KOPT-K1 (cell line): ENCODE measurements around the gene GPR152.
A peak's percentile ranks its signal among the peaks of the same experiment; 100 is the strongest.
"Not testable (repeated sequence)": the region's sequence is repeated elsewhere in the genome, so short reads cannot be mapped to it uniquely, and the experiment has no call there.

Experiments
- H3K27ac ChIP-seq: fragments of 200-600 bp; sonication (generic); 2 replicates; pipeline ENCODE4 v1.5.1; 2016; ENCODE audit warnings: antibody characterized with exemption, mild to moderate bottlenecking, low read depth, low read length; ENCODE audit not compliant: poor library complexity, severe bottlenecking
- H3K36me3 ChIP-seq: fragments of 200-600 bp; sonication (generic); 2 replicates; pipeline ENCODE4 v1.5.1; 2017; ENCODE audit warnings: antibody characterized with exemption, mild to moderate bottlenecking, low read length, moderate library complexity; ENCODE audit not compliant: insufficient read depth
- H3K9me3 ChIP-seq: fragments of 200-600 bp; sonication (generic); 2 replicates; pipeline ENCODE4 v1.5.1; 2017; ENCODE audit warnings: antibody characterized with exemption, low read length, mild to moderate bottlenecking; ENCODE audit not compliant: insufficient read depth, poor library complexity, severe bottlenecking

The GPR152 gene

DNA sequence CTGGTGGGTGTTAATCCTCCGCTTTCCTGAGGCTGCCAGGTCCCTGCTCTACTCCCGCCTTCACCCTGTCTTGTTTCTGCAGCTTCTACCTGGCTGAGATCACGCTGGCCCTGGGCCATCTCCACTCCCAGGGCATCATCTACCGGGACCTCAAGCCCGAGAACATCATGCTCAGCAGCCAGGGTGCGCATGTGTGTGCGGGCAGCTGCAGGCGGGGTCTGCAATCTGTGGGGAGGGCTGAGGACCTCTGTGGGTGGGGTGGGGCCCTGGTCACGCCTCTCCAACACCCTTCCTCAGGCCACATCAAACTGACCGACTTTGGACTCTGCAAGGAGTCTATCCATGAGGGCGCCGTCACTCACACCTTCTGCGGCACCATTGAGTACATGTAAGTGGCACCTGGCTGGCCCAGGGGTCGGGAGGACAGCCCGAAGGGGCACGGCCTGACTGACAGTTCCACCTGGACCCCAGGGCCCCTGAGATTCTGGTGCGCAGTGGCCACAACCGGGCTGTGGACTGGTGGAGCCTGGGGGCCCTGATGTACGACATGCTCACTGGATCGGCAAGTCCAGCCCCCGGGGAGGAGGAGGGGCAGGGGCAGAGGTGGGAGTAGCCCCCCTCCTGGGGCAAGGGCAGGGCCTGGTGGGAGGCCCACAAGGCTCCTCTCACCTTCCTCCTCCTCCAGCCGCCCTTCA is 19.7 kb downstream of the GPR152 start:
- H3K27ac ChIP-seq = peak overlapping the region; percentile 11
- peaks cover 69% of the 10 kb centered on the region for H3K36me3 ChIP-seq
- H3K9me3 ChIP-seq = no peaks in the 10 kb centered on the region

GRCh38 chr11:67431346-67432249 is 20.9 kb downstream of the GPR152 start:
- no peak overlapping the region for H3K27ac ChIP-seq
- no peaks in the 10 kb centered on the region for H3K9me3 ChIP-seq
- peaks cover 69% of the 10 kb centered on the region for H3K36me3 ChIP-seq

- Histone ChIP-seq H3K9me3 (no peaks in the 10 kb centered on the region), H3K27ac (no peak overlapping the region), H3K36me3 (peaks cover 52% of the 10 kb centered on the region)
These were observed 22.8 kb downstream of the GPR152 start for GRCh38 chr11:67429722-67430121.

GRCh38 chr11:67429038-67429668 is 23.4 kb downstream of the GPR152 start:
- Histone ChIP-seq H3K9me3 (no peaks in the 10 kb centered on the region), H3K36me3 (peaks cover 46% of the 10 kb centered on the region), H3K27ac (peak overlapping the region; percentile 83)

GRCh38 chr11:67428052-67429001 is 24.2 kb downstream of the GPR152 start, which contains the start of gene RPS6KB2:
Gene RPS6KB2 (plus strand): TSS chr11:67428494. CDS start chr11:67428546, 52 bp downstream.
- Histone ChIP-seq H3K9me3 (no peaks in the 10 kb centered on the region), H3K36me3 (peaks cover 38% of the 10 kb centered on the region), H3K27ac (peak within 1 kb of the TSS; percentile 83)

- H3K9me3 ChIP-seq = not testable (repeated sequence)
- H3K27ac ChIP-seq = peak overlapping the region; percentile 83
- H3K36me3 ChIP-seq = peaks cover 29% of the 10 kb centered on the region
These were observed 25.1 kb downstream of the GPR152 start for GRCh38 chr11:67427364-67427859.

GRCh38 chr11:67423891-67424613 is 28.5 kb downstream of the GPR152 start:
- Histone ChIP-seq H3K9me3 (no peaks in the 10 kb centered on the region), H3K27ac (no peak overlapping the region), H3K36me3 (no peaks in the 10 kb centered on the region)

GRCh38 chr11:67423466-67423865 is 29.1 kb downstream of the GPR152 start:
- H3K9me3 ChIP-seq = no peaks in the 10 kb centered on the region
- no peaks in the 10 kb centered on the region for H3K36me3 ChIP-seq
- peak overlapping the region; percentile 37 for H3K27ac ChIP-seq

DNA sequence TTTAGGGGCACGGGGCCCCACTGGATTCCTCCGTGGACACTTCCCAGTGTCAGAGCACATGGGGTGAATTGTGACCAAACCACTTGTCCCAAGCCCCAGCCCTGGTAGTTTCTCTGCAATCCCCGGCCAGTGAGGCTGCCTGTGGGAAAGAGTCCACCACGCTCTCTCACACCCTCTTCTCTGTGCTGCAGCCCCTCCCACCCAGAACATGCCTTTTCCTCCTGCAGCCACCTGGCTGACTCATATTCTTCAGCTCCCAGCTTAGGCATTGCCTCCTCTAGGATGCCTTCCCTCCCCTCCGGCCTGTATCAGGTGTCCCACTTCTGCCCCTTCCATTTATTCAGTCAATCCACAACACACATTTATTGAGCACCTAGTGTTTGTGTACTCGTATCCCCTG is 29.6 kb downstream of the GPR152 start:
- Histone ChIP-seq H3K27ac (peak overlapping the region; percentile 37), H3K9me3 (no peaks in the 10 kb centered on the region), H3K36me3 (no peaks in the 10 kb centered on the region)

GRCh38 chr11:67421430-67422031 is 31.0 kb downstream of the GPR152 start:
- no peaks in the 10 kb centered on the region for H3K36me3 ChIP-seq
- H3K9me3 ChIP-seq = no peaks in the 10 kb centered on the region
- H3K27ac ChIP-seq = peak overlapping the region; percentile 21

DNA sequence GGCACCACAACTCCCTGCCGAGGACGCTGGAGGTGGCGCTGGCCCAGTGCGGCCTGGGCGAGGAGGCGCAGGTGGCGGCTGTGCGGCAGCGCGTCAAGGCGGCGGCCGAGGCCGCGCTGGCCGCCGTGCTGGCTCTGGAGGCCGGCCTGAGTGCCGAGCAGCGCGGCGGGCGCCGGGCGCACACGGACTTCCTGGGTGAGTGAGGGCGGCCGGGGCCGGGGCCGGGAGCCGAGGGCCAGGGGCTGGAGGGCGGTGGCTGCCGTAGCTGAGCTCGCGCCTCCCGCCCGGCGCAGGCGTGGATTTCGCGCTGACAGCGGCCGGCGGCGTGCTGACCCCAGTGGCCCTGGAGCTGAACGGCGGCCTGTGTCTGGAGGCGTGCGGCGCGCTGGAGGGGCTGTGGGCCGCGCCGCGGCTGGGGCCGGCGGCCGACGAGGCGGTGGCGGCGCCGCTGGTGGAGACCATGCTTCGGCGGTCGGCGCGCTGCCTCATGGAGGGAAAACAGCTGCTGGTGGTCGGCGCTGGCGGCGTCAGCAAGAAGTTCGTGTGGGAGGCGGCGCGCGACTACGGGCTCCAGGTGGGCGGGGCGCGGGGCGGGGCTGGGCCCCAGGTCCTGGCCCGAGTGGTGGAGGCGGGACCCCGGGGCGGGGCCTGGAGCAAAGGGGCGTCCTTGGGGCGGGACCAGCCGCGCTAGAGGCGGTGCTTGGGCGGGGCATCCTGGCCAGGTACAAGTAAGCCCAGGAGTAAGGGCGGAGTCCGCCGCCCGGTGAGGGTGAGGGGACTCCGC is 31.7 kb downstream of the GPR152 start:
- Histone ChIP-seq H3K9me3 (no peaks in the 10 kb centered on the region), H3K36me3 (no peaks in the 10 kb centered on the region), H3K27ac (peak overlapping the region; percentile 91)

GRCh38 chr11:67420147-67420645 is 32.3 kb downstream of the GPR152 start:
- peak overlapping the region; percentile 91 for H3K27ac ChIP-seq

More at GRCh38 chr11:67420147-67420645, 32.3 kb downstream of the GPR152 start:
- Histone ChIP-seq H3K9me3 (no peaks in the 10 kb centered on the region), H3K36me3 (no peaks in the 10 kb centered on the region)
